AG04449 (cell line): ENCODE results near the gene MOCS1.
A peak's percentile ranks its signal among the peaks of the same experiment; 100 is the strongest.

ENCODE experiments used
- CTCF ChIA-PET: fragments of 350-600 bp; formaldehyde crosslinking; extraction: SDS; loops from one replicate; lab custom pipeline; 2021; ENCODE audit warnings: antibody characterized with exemption; lab: Yijun Ruan, JAX
- POLR2A ChIA-PET: fragments of 400-600, 350-600 bp; formaldehyde crosslinking; extraction: SDS; loops from one replicate; lab custom pipeline; 2020; ENCODE audit warnings: antibody characterized with exemption, inconsistent platforms; lab: Yijun Ruan, JAX
- DNase-seq: peaks from one replicate; pipeline ENCODE4 v3.0.0-alpha.2; 2010; ENCODE audit warnings: low read depth, low spot score
- H3K4me3 ChIP-seq: 2 replicates; pipeline ENCODE4 v1.5.1; 2011; ENCODE audit warnings: low read depth, mild to moderate bottlenecking, control low read depth, low read length
- CTCF ChIP-seq: IDR thresholded peaks from one replicate; pipeline ENCODE4 v1.5.1; 2011; ENCODE audit warnings: mild to moderate bottlenecking, moderate library complexity, low read length, control low read depth, inconsistent platforms; ENCODE audit not compliant: insufficient read depth; ENCODE audit errors: missing control alignments

MOCS1 gene

GRCh38 chr6:39882531-39882899 is 51.7 kb downstream of the MOCS1 start:
- ChIA-PET POLR2A (interaction anchor here (0.7 to 1.6 kb wide), 4 partner anchors 28 to 90 kb away, joined by 3 to 5 read pairs (median 4); no protein-coding TSS in a partner anchor), CTCF (interaction anchor here (0.7 to 10.8 kb wide), 4 partner anchors 9 to 521 kb away, joined by 3 to 140 read pairs (median 11); no protein-coding TSS in a partner anchor)
- peak overlapping the region; percentile 42 for H3K4me3 ChIP-seq
- peak; percentile 99 for DNase-seq
- TF ChIP-seq CTCF = no peak

- peak; percentile 89 for DNase-seq
- no peak for TF ChIP-seq CTCF
- ChIA-PET POLR2A (interaction anchor here (1.0 to 1.6 kb wide), 3 partner anchors 69 to 89 kb away, joined by 3 to 5 read pairs (median 4); no protein-coding TSS in a partner anchor), CTCF (interaction anchor here (0.7 to 10.8 kb wide), 3 partner anchors 10 to 521 kb away, joined by 3 to 140 read pairs (median 19); no protein-coding TSS in a partner anchor)
- peak overlapping the region; percentile 42 for H3K4me3 ChIP-seq
Observed at GRCh38 chr6:39881851-39882530, 52.3 kb downstream of the MOCS1 start.

GRCh38 chr6:39880594-39880993 is 53.7 kb downstream of the MOCS1 start:
- no peak overlapping the region for H3K4me3 ChIP-seq
- CTCF ChIA-PET = interaction anchor here (0.7 to 10.8 kb wide), 5 partner anchors 9 to 24 kb away, joined by 3 to 140 read pairs (median 3); no protein-coding TSS in a partner anchor
- no peak for DNase-seq
- TF ChIP-seq CTCF = no peak
- POLR2A ChIA-PET = no interaction called here

GRCh38 chr6:39879535-39879934 is 54.7 kb downstream of the MOCS1 start:
- POLR2A ChIA-PET = no interaction called here
- H3K4me3 ChIP-seq = no peak overlapping the region
- no peak for DNase-seq
- CTCF ChIA-PET = interaction anchor here (1.5 to 10.8 kb wide), 3 partner anchors 12 to 23 kb away, joined by 3 to 140 read pairs (median 19); no protein-coding TSS in a partner anchor
- TF ChIP-seq CTCF = no peak

- POLR2A ChIA-PET = no interaction called here
- CTCF ChIA-PET = interaction anchor here (10.8 kb wide), 1 partner anchor 11 kb away, joined by 140 read pairs; no protein-coding TSS in a partner anchor
- no peak overlapping the region for H3K4me3 ChIP-seq
- DNase-seq = no peak
- no peak for TF ChIP-seq CTCF
Observed at GRCh38 chr6:39876826-39877225, 57.4 kb downstream of the MOCS1 start.

- TF ChIP-seq CTCF = no peak
- DNase-seq = no peak
- H3K4me3 ChIP-seq = no peak overlapping the region
- CTCF ChIA-PET = interaction anchor here (10.8 kb wide), 1 partner anchor 10 kb away, joined by 140 read pairs; no protein-coding TSS in a partner anchor
- POLR2A ChIA-PET = no interaction called here
Observed at GRCh38 chr6:39876111-39876510, 58.2 kb downstream of the MOCS1 start.
